PC-3 (cell line): ENCODE results near the gene SLC18A2.

Source experiments
- CTCF ChIP-seq: fragments of 300-600 bp; sonication (generic); conservative IDR thresholded peaks from 2 replicates; pipeline ENCODE4 v1.5.1; 2017; ENCODE audit warnings: antibody characterized with exemption, low read depth, mild to moderate bottlenecking, low read length
- EZH2 ChIP-seq: fragments of 300-600 bp; sonication (generic); IDR thresholded peaks from one replicate; pipeline ENCODE4 v1.6.1; 2017; ENCODE audit warnings: antibody characterized with exemption, mild to moderate bottlenecking, low read length; ENCODE audit not compliant: unreplicated experiment
- EZH2phosphoT487 ChIP-seq: fragments of 300-600 bp; sonication (generic); IDR thresholded peaks from 2 replicates; pipeline ENCODE4 v1.6.1; 2018; ENCODE audit warnings: mild to moderate bottlenecking, antibody characterized with exemption, low read length, borderline replicate concordance

GRCh38 chr10:117298219-117298618 is 57.3 kb downstream of the SLC18A2 start:
- TF ChIP-seq CTCF, result no peak
- no peak for TF ChIP-seq EZH2
- no peak for TF ChIP-seq EZH2phosphoT487
